Small intestine (tissue), 7 donors: Measurements from ENCODE around the gene EFNB2. TPM values are rescaled to one million over a fixed set of nuclear protein-coding genes. Genes with fewer than 3 reads are reported as not detected.

ENCODE experiments used
- DNase-seq, 2 donors: peaks; one replicate each; pipeline versions ENCODE4 v3.0.0 to v3.0.0-alpha.2; 2013
- FAIRE-seq: peaks from 2 replicates; lab custom pipeline; 2012; peaks lifted over from hg19 to GRCh38; lab: Jason Lieb, UNC
- H3K27ac ChIP-seq, 3 donors: one replicate each; pipeline ENCODE4 v1.5.1; 2013; ENCODE audit warnings: low read length in 2 of 3, mild to moderate bottlenecking in 2 of 3, control low read depth in 1 of 3, inconsistent platforms in 1 of 3, low read depth in 1 of 3, moderate library complexity in 1 of 3
- H3K27me3 ChIP-seq, 3 donors: one replicate each; pipeline ENCODE4 v1.6.1; 2013; ENCODE audit warnings: low read length in 3 of 3, inconsistent platforms in 1 of 3; ENCODE audit not compliant: control insufficient read depth in 3 of 3, insufficient read depth in 3 of 3
- H3K36me3 ChIP-seq, 3 donors: one replicate each; pipeline ENCODE4 v1.6.1; 2013; ENCODE audit warnings: low read length in 3 of 3, inconsistent platforms in 1 of 3, low read depth in 1 of 3, mild to moderate bottlenecking in 1 of 3, moderate library complexity in 1 of 3; ENCODE audit not compliant: control insufficient read depth in 3 of 3, insufficient read depth in 2 of 3
- H3K4me1 ChIP-seq, 3 donors: one replicate each; pipeline ENCODE4 v1.6.1; 2013; ENCODE audit warnings: low read length in 2 of 3, inconsistent platforms in 1 of 3, low read depth in 1 of 3, mild to moderate bottlenecking in 1 of 3, moderate library complexity in 1 of 3; ENCODE audit not compliant: control insufficient read depth in 3 of 3, insufficient read depth in 2 of 3
- H3K4me3 ChIP-seq, 3 donors: one replicate each; pipeline ENCODE4 v1.5.1; 2013; ENCODE audit warnings: low read length in 3 of 3, control low read depth in 1 of 3, inconsistent platforms in 1 of 3, low read depth in 1 of 3, mild to moderate bottlenecking in 1 of 3, moderate library complexity in 1 of 3
- H3K9me3 ChIP-seq, 2 donors: one replicate each; pipeline ENCODE4 v1.6.1; 2013; ENCODE audit warnings: low read depth in 1 of 2, low read length in 1 of 2; ENCODE audit not compliant: control insufficient read depth in 2 of 2, insufficient read depth in 1 of 2
- WGBS, 3 donors: extraction: QIAGEN DNeasy Blood & Tissue Kit; methylation state at CpG; one replicate each; pipeline ENCODE4 v1.1.7; 2013; 5-methylcytosine and 5-hydroxymethylcytosine counted together
- polyA plus RNA-seq, 4 donors: library from polyadenylated mRNA; stranded (reverse) in 3 of 4; unstranded in 1 of 4; fragments of 200-250 nt in 3 of 4; fragments of 120-200 nt in 1 of 4; gene quantifications; one replicate each; pipeline versions ENCODE4 v1.2.1 to v1.2.3, GENCODE V29; 2013
- donor health status: healthy with polysubstance abuse.
- donor health status: control.
- donor health status: control.
- donor health status: Bipolar disorder and iron deficiency.
- donor health status: healthy.

Gene EFNB2
- polyA plus RNA-seq, 4 donors: 10.8 to 33.0 (median 19.2) TPM

DNA sequence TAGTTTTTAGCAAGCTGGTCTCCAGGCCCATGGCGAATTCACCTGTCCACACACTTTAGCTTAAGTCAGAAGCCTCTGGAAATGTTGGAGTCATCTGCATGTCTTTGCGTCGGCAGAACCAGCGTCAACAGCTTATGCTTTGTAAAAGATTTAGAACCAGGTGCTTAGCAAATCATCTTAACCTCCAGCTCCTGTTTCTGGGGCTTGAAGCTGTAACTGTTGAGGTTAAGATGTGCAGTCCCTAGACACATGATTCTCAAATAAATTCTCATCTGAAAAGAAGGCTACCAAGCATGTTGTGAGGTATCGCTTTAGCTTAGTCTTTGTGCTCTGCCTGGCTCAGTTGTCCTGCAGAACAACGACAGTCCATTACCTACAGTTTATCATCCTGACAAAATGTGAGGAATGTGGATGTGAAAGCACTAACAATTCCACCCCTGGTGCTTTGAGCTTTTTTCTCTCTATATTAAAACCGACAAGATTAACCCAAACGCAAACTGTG is 4.4 kb downstream of the EFNB2 start:
- Histone ChIP-seq H3K36me3 (peaks cover 0 to under 1% (median under 1%) of the 10 kb centered on the region in 3 donors), H3K27me3 (peaks cover 0 to 2% (median 0%) of the 10 kb centered on the region in 3 donors), H3K27ac (peak overlapping the region in 2 of 3 donors; percentile 4 to 11), H3K4me1 (peaks cover 0 to 28% (median 3%) of the 10 kb centered on the region in 3 donors), H3K9me3 (no peaks in the 10 kb centered on the region), H3K4me3 (peak overlapping the region in 2 of 3 donors; percentile 5 to 84)
- FAIRE-seq (no peak), DNase-seq (peak in 1 of 2 donors; percentile 51)
- 58 to 74% (median 70%) methylated on average over 8 of the region's 8 CpGs for WGBS, 3 donors

DNA sequence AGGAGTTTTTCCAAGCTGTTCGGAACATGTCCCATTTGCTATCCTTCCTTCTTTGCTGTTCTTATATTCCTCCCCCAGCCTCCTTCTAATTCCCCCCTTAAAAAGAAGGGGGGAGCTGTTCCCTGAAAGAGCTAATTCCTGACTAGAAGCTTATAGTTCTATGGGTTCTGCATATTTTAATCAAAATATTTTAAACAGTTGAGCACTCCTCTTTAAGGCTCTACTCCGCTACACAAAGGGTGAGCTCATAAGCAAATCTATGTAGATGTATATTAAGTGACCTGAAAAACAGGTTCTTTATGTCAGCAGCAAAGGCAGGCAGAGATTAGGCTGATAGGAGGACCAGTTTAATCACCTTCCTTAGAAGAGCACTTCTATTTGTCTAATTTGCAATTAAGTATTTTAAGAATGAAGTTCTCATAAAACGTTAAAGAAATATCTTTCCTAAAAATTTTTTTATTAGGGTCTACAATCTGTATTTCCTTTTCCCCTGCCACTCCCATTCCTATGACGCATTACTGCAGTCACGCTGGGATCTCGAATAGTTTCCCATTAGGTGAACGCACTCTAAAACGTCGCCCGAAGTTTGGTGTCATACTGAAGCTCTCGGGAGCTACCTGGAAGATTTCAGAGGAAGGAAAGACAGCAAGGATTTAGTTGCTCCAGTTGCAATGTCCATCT is 5.2 kb downstream of the EFNB2 start:
- peaks cover 0 to 2% (median 0%) of the 10 kb centered on the region in 3 donors for H3K27me3 ChIP-seq
- H3K27ac ChIP-seq: peak overlapping the region in 2 of 3 donors; percentile 4 to 15
- H3K4me3 ChIP-seq: peak overlapping the region in 1 of 3 donors; percentile 5
- DNase-seq: peak; percentile 43 to 77
- no peak for FAIRE-seq
- H3K36me3 ChIP-seq: peaks cover 0 to 3% (median 1%) of the 10 kb centered on the region in 3 donors
- WGBS, 3 donors: 60 to 64% (median 63%) methylated on average over 11 of the region's 11 CpGs
- no peaks in the 10 kb centered on the region for H3K9me3 ChIP-seq
- peaks cover 0 to 31% (median 3%) of the 10 kb centered on the region in 3 donors for H3K4me1 ChIP-seq

- FAIRE-seq (no peak), DNase-seq (peak in 1 of 2 donors; percentile 34)
- Histone ChIP-seq H3K36me3 (peaks cover 0 to 3% (median 1%) of the 10 kb centered on the region in 3 donors), H3K4me1 (peaks cover 0 to 33% (median 3%) of the 10 kb centered on the region in 3 donors), H3K27me3 (peaks cover 0 to 2% (median 0%) of the 10 kb centered on the region in 3 donors), H3K9me3 (no peaks in the 10 kb centered on the region), H3K4me3 (no peak overlapping the region), H3K27ac (no peak overlapping the region)
- whole genome bisulfite sequencing, 3 donors: 79 to 85% (median 83%) methylated on average over 8 of the region's 8 CpGs
These were observed 5.9 kb downstream of the EFNB2 start for GRCh38 chr13:106529415-106530170.

GRCh38 chr13:106528718-106529414 is 6.6 kb downstream of the EFNB2 start:
- FAIRE-seq (no peak), DNase-seq (peak in 1 of 2 donors; percentile 24)
- Histone ChIP-seq H3K4me1 (peaks cover 0 to 33% (median 3%) of the 10 kb centered on the region in 3 donors), H3K4me3 (no peak overlapping the region), H3K27me3 (peaks cover 0 to 2% (median 0%) of the 10 kb centered on the region in 3 donors), H3K36me3 (peaks cover 0 to 3% (median 1%) of the 10 kb centered on the region in 3 donors), H3K9me3 (no peaks in the 10 kb centered on the region), H3K27ac (no peak overlapping the region)
- 81 to 87% (median 85%) methylated on average over 7 of the region's 7 CpGs for WGBS, 3 donors

GRCh38 chr13:106527826-106528225 is 7.6 kb downstream of the EFNB2 start:
- Histone ChIP-seq H3K36me3 (peaks cover 0 to 3% (median 1%) of the 10 kb centered on the region in 3 donors), H3K27me3 (peaks cover 0 to 2% (median 0%) of the 10 kb centered on the region in 3 donors), H3K27ac (no peak overlapping the region), H3K4me1 (peaks cover 0 to 34% (median 3%) of the 10 kb centered on the region in 3 donors), H3K9me3 (no peaks in the 10 kb centered on the region), H3K4me3 (no peak overlapping the region)
- 12 to 50% (median 29%) methylated on average over 2 of the region's 2 CpGs for WGBS, 3 donors
- FAIRE-seq: no peak
- DNase-seq: no peak

DNA sequence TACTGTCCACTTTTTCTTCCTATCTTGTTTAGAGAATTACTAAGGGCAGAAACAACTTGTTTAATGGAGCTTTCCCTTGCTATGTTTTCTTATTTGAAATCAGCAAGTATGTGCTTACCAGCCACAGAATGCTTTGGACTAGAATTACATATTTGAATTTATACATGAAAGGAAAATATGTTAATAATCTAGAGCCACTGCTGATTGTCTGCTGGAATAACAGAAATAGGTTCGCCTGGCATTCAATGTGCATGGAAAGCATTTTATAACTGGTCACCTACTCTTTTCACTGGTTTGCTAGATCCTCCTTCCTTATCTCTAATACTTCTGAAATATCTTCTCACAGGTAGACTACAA is 8.0 kb downstream of the EFNB2 start:
- no peak overlapping the region for H3K27ac ChIP-seq
- peaks cover 0 to 3% (median 1%) of the 10 kb centered on the region in 3 donors for H3K36me3 ChIP-seq
- 70 to 78% (median 72%) methylated on average over 1 of the region's 1 CpG for WGBS, 3 donors
- H3K9me3 ChIP-seq: no peaks in the 10 kb centered on the region
- peaks cover 0 to 35% (median 0%) of the 10 kb centered on the region in 3 donors for H3K4me1 ChIP-seq
- DNase-seq (peak in 1 of 2 donors; percentile 20), FAIRE-seq (no peak)
- peaks cover 0 to 2% (median 0%) of the 10 kb centered on the region in 3 donors for H3K27me3 ChIP-seq
- no peak overlapping the region for H3K4me3 ChIP-seq

- H3K4me3 ChIP-seq: no peak overlapping the region
- H3K36me3 ChIP-seq: peaks cover 0 to 3% (median 1%) of the 10 kb centered on the region in 3 donors
- peaks cover 0 to 35% (median 0%) of the 10 kb centered on the region in 3 donors for H3K4me1 ChIP-seq
- H3K9me3 ChIP-seq: no peaks in the 10 kb centered on the region
- WGBS, 3 donors: 89 to 91% (median 89%) methylated on average over 8 of the region's 8 CpGs
- no peak for DNase-seq
- no peak for FAIRE-seq
- no peak overlapping the region for H3K27ac ChIP-seq
- H3K27me3 ChIP-seq: no peaks in the 10 kb centered on the region
These were observed 8.6 kb downstream of the EFNB2 start for GRCh38 chr13:106526738-106527444.
